ENCODE measurements around the gene LGALS4.
"Not testable (repeated sequence)": the region's sequence is repeated elsewhere in the genome, so short reads cannot be mapped to it uniquely, and the experiment has no call there.

DNA sequence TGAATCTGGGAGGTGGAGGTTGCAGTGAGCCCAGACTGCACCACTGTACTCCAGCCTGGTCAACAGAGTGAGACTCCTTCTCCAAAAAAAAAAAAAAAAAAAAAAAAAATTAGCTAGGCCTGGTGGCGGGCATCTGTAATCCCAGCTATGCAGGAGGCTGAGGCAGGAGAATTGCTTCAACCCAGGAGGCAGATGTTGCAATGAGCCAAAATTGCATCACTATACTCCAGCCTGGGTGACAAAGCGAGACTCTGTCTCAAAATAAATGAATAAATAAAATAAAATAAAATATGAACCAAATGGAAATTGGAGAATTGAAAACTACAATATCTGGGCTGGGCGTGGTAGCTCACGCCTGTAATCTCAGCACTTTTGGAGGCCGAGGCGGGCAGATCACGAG lies 16.5 kb upstream of the LGALS4 start:
- not testable (repeated sequence) for TF ChIP-seq EZH2phosphoT487 (IDR thresholded peaks at IDR 0.05; ENCODE audit: insufficient read depth, low read depth); EZH2 (IDR thresholded peaks at IDR 0.05; ENCODE audit: insufficient read depth, poor library complexity, severe bottlenecking)
